NCI-H1694 (cell line): ENCODE measurements around the gene CDH18.

Experiments
- DNase-seq: peaks from one replicate; lab custom pipeline; 2025; lab: John Stamatoyannopoulos, UW

Gene CDH18

DNA sequence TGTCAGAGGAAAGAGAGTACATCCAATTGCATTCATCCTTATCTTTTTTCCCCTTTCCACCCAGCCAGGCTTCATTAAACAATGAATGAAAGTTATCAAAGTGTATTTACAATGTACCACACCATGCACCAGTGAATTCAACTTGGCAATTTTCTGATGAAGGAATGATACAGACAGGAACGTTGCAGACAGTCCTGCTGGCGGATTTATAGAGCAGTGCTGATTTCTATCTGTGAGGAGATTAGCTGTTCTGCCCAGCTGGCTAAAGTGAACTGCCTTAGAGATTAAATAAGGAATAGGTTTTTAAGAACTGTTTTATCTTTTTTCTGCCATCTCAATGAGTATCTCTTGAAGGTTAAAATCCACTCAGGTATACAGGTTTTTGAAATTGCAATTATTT is 403.9 kb downstream of the CDH18 start:
- DNase-seq: no peak

DNA sequence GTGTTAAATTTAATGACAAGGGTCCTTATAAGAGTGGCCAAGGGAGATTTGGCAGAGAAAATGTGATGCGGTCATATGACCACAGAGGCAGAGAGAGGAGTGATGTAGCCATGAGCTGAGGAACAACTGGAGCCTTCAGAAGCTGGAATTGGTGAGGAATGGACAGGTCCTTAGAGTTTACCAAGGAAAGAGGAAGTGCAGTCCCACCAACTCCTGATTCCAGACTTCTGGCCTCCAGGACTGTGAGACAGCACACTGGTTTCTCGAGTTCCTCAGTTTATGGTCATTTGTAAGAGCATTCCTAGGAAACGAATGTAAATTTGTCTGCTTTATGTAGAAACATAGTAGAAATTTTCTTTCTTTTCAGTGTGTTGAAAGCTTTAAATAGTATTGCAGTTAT is 410.1 kb downstream of the CDH18 start:
- DNase-seq: no peak

DNA sequence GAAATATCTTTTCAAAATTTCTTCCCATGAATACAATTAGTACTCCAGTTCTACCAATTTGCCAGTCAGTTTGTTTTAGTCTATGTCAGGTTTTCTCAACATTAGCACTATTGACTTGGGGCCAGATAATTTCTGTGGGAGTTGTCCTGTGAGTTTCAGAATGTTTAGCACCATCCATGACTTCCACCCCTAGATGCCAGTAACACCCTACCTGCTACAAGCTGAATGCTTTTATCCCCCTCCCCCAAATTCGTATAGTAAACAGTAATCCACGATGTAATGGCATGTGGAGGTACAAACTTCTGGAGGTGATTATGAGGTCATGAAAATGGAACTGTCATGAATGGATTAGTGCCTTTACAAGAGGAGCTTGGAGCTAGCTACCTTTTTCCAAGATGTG is 420.0 kb downstream of the CDH18 start:
- no peak for DNase-seq

DNA sequence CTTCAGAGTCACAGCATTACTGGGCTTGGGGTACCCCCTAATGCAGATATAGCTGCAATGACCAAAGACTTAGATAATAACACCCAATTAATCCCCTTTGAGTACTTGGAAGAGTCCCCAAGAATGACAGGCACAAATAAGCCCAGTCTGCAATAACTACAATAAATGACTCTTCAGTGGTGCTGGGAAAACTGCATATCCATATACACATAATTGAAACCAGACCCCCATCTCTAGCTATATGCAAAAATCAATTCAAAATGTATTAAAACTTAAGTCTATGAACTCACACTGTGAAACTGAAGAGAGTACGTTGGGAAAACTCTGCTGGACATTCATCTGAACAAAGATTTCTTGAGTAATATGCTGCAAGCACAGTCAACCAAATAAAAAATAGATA is 422.5 kb downstream of the CDH18 start:
- no peak for DNase-seq

DNA sequence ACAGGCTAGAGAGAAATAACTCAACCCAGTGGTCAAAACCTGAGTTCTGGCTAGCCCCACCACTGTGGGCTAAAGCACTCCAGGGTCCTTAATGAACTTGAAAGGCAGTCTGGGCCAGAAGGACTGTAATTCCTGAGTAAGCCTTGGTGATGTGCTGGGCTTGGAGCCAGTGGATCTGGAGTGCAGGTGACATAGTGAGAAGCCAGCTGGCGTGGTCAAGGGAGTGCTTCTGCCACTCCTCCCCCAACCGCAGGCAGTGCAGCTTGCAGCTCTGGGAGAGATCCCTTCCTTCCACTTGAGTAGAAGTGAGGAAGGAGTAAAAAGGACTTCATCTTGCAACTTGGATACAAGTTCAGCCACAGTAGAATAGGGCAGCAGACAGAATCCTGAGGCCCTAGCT is 424.0 kb downstream of the CDH18 start:
- DNase-seq: no peak

DNA sequence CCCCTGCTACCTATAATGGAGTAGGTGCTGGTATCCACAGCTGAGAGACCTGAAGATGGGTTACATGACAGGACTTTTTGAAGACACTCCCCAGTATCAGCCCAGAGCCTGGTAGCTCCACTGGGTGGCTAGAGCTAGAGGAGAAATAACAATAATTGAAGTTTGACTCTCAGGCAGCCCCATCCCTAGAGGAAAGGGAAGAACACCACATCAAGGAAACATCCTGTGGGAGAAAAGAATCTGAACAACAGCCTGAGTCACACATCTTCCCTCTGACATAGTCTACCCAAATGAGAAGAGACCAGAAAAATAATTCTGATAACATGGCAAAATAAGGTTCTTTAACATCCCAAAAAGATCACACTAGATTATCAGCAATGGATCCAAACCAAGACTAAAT is 432.1 kb downstream of the CDH18 start:
- DNase-seq: no peak

DNA sequence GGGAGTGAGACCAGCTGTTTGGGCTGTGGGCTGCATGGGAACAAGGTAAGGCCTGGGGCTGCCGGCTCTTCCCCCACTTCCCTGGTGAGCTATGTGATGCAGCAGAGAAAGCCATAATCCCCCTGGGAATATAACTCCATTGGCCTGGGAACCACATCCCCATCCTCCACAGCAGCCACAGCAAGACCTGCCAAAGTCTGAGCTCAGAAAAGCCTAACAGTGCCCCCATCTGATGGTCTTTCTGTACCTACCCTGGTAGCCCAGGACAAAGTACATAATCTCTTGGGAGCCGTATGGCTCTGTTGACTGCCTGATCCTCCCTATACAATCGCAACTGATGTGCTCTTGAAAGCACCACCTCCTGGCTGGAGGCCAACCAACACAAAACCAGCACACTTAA is 432.6 kb downstream of the CDH18 start:
- no peak for DNase-seq

DNA sequence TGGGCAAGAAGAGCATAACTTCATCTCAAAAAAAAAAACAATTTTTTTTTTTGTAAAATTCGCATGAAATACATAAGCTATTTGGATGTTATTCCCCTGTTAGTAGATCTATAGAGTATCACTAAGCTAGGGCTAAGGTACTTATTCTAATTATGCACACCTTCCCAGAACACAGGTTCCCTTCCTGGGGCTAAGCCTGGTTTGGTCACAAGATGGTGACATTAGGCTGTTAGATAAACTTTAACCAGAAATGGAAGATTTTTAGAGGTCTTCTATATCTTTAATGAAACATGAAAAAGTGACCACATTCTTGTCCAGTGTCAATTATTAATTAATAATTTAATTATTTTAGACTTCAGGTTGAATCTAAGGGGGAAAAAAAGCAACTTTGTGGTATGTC is 433.5 kb downstream of the CDH18 start:
- DNase-seq: no peak

DNA sequence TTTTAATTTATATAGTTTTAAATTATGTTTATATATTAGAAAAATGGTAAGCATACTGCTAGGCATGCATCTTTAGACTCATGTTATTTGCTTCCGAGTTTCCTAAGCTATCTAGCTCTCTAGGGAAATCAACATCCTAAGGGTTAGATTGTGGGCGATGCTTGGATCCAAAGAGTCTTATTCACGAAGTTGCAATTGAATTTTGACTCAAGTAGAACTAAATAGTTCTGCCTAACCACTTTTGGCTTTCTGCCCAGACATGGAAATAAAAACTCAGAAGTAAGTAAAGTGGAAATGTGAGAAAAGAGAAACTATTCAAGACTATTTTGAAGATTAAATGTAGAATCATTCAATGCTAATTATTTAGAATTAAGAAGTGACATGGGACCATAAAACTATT is 440.4 kb downstream of the CDH18 start:
- no peak for DNase-seq

DNA sequence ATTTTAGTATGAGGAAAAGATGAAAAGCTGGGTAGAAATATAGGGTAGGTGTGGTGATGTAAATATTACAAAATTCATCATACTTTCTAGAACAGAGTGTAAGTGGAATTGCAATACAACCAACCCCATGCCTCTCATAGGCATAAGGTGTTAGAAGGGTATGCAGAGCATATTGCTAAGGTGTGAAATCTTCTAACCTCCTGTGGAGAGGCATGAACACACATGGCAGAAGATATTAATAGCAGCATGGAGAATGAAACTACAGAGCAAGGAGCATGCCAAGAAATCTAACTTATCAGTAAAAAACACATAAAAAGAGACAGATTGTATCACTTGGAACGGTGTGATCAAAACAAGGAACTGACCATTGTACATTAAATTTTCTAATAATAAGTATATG is 441.5 kb downstream of the CDH18 start:
- no peak for DNase-seq

DNA sequence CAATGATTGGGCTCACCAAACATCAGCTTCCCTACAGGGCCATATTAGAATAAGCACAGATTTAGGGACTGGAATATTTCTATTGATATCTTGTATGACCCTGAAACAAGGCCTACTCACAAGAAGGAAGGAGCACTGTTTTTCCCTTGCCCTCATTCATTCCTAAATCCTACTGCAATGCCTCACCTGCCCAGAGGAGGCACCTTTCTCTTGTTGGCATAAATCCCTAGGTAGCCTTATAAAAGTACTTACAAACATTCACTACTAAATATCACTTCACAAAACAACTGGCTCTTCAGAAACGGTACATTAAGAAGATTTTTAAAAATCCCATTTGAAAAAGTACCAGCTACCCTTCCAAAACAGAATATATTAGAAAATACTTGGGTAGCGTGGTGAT is 449.4 kb downstream of the CDH18 start:
- DNase-seq: no peak

DNA sequence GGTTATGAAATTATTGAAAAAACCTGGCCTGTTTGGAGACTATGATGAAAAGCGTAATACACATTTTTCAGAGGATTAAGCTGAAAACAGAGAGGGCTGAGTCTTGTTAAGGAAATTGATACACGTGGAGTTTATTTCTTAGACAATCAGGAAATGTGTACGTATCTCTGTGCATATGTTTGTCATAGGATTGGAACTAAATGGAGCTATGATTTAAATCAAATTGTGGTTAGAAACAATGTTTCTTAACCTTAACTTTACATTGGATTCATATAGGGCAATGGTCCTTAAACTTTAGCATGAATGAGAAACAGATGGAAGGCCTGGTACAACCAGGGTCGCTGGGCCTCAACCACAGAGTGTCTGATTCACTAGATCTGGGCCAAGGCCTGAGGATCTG is 451.6 kb downstream of the CDH18 start:
- DNase-seq: no peak

DNA sequence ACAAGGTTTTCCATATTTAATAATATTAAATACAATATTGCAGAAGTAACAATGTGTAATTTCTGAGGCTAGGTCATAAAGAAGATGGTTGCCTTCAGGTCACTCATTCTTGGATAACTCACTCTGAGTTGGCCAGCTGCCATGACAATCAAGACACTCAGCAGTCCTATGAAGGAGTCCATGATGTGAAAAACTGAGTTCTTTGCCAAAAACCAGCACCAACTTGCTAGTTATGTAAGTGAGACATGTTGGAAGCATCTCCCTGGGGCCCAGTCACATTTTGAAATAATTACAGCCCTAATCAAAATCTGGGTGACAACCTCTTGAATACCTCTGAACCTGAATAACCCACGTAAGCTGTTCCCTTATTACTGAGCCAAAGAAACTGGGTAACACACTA is 453.2 kb downstream of the CDH18 start:
- no peak for DNase-seq

DNA sequence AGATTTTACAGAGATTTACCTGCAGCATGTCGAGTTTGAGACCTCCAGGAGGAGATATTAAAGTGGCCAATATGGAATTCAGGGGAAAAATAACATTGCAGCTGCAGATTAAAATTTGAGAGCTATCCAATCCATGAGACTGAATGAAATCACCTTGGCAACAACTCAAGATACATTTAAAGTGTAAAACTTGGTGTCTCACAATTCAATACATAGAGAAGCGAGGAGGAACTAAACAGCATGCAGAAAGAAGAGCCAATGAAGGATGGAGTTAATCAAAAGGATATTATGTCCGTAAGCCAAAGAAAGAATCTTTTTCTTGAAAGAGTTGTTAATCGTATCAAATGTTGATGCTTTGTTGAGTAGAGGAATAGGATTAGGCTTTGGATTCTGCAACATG is 455.1 kb downstream of the CDH18 start:
- DNase-seq: no peak

DNA sequence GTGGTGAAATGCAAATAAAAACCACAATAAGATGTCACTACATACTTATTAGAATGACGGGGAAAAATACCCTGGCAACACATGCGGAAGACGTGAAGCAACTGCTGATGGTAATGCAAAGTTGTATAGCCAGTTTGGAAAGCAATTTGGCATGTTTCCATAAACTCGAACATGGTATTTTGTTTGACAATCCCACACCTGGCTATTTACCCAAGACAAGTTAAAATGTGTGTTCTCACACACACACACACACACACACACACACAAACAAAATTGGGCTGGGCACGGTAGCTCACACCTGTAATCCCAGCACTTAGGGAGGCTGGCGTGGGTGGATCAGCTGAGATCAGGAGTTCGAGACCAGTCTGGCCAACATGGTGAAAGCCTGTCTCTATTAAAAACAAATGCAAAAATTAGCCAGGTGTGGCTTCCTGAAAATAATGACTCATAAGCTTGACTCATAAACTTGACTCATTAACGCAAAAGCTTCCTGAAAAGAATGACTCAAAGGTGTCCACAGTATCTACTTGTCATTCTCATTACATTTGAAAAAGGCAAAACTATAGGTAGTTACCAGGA is 456.5 kb downstream of the CDH18 start:
- no peak for DNase-seq

DNA sequence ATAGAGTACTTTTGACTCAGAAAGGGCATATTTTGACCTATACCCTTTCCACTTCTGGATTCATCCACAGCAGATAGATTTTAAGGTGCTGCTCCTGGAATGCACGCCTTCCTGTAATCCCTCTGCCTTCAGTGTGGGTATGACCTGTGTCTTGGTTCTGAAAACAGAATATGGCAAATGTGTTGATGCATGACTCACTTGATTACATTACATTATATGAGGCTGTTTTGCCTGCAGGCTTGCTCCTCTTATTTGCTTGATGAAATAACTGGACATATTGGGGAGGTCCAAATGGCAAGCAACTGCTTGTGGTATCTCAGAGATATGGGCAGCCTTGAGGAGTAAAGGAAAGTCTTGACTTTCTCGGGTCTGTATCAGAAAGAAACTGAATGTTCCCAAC is 468.6 kb downstream of the CDH18 start:
- no peak for DNase-seq

DNA sequence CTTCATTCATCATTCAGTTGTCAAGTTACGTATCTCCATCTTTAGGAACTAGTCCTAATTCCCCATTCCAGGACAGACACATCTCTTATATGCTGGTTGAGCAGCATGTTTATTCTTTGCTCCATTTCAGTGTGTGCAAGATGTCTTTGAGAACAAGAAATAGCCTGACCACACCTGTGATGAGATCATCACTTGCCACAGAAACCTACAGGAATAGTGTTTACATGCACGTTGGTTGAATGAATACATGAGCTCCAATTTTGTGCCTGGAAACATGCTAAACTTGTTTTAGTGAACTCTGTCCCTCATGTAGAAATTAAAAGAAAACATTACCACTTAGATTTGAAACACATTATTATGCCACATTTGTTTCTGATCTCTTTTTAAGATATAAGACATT is 489.1 kb downstream of the CDH18 start:
- DNase-seq: no peak

DNA sequence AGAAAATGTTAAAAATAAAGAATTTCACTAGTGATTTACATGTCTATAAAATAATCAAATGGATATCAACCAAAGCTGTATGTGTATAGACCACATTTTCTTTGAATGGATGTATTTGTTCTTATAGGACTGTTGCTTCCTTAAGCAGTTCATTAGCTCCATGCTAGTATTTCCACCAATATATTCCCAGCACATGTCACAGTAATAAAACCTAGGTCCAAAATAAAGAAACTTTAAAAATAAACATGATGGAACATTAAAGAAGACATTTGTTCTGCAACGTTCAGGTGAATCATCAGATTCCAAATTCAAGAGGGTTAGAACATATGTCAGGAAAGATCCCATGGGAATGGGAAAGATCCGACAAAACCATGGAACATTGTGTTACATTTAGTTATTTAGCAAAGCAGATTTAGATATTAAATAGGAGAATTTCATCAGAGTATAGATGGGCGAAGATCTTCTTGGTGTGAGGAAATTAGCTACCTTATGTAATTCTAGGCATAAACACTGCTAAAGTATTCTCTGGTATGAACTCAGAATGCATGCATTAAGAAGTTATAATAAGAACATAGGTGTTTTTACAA is 490.7 kb downstream of the CDH18 start:
- no peak for DNase-seq

DNA sequence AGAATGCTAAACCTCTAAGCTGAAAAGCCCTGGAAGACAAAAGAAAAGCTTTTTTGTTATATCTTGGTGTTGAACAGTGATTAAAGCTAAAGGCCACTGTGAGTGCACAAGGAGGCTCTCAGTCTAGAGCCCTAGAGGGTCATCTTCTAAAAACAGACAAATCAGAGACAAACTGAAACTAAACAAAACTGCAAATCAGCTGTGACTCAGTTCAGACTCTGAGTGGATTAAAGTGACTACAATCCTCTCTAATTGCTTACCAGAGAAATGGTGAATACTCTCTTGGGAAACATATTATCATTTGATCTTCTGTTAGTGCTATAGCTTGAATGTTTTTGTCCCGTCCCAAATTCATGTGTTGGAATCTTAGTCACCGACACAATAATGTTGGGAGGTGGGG is 491.9 kb downstream of the CDH18 start:
- no peak for DNase-seq

DNA sequence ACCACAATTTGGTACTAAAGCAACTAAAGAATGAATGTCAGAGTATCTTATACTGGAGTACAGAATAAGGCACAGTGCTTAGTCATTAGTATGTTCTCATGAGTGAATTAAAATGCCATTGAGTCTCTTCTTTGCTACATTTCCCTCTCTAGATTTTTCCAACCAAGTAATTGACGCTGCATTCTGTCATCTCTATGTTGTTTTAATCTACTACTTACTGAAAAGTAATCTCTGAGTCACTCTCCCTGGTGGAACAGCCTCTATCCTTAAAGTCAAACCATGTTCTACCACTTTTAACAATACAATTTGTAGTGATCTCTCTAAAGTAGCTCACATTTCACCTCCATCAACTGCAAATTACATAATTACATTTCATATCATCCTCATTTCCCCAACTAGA is 495.1 kb downstream of the CDH18 start:
- DNase-seq: no peak

DNA sequence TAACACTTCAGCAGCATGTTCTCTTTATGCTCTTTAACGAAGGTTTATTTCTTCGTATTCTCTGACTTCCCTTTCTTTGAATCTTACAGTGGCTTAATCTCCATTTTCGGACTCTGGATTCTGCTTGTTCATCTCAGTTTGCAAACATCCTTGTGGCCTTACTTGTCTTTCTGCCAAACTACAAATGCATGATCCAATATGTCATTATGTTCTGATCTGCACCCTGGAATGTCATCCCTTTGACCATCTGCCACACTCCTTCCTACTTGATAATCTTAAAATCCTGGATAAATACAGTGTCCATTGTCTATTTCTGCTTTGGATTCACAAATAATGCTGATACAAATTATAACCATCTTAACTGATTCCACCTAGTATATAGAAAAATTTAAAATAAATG is 499.2 kb downstream of the CDH18 start:
- DNase-seq: no peak

DNA sequence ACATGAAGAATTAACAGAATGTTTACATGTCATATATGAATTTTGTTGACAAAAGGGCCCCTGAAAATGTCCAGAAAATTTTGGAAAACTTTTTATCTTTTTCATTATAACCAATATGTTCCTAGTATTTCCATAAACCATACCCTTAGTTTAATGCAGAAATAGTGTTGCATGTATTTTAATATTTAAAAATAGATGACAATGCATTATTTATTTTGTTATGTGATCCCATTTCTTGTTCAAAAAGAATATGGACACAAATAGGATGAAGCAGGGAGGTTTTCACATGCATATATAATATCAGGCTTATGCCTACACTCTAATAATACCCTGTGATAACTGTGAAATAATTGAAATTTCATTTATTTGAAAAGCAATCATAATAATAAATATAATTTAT is 500.5 kb downstream of the CDH18 start:
- DNase-seq: no peak

DNA sequence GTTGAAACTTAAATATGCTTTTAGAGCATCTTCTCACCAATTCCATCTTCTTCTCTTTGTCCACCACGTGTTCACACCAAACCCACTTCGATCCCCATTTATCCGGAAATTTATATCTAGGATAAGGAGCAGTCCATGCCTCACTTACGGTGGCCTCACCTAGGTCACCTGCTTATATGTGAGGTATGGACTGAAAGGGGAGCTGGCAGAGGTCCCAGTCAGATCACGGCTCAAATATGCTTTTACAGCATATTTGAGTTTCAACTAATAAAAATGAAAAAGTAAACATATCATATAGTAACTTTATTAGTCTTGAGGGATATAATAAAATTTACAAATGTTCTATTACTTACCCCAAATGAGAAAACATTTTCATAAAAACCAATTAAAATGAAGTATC is 508.4 kb downstream of the CDH18 start:
- no peak for DNase-seq

DNA sequence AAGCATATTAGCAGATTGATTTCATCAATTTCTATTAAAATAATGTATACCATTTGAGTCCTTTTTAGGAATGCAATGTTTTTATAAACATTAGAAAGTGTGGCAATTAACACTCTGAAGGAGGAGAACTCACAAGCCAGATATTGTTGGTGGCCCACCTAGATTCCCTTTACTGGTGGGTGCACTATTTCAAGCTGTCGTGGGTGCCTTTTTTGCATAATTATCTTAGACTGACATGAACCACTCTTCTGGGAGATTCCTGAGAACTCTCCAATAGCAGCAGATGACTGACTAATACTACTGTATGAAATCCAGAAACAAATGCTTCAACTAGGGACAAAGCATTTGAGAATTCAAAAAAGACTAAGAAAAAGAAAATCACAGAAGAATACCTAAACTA is 526.0 kb downstream of the CDH18 start:
- DNase-seq: no peak

DNA sequence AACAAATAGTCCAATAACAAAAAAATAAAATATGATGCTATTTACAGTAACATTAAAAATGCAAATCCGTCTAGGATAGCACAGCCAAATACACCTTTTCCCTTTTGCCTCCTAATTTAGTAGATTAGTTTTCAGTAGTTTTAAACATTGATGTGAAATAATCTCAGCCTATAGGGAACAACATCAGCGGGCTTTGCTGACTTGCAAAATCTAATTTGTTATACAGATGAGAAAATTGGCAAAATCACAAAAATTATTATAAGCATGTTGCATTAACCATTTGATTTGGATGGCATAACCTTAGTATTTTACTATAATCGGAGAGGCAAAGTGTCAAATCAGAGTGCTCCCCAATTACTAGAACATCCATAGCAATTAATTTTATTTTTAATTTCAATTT is 563.5 kb downstream of the CDH18 start:
- DNase-seq: no peak
